ENCODE data around the gene TBX4.
"Not testable (repeated sequence)": the region's sequence is repeated elsewhere in the genome, so short reads cannot be mapped to it uniquely, and the experiment has no call there.

TBX4 gene

DNA sequence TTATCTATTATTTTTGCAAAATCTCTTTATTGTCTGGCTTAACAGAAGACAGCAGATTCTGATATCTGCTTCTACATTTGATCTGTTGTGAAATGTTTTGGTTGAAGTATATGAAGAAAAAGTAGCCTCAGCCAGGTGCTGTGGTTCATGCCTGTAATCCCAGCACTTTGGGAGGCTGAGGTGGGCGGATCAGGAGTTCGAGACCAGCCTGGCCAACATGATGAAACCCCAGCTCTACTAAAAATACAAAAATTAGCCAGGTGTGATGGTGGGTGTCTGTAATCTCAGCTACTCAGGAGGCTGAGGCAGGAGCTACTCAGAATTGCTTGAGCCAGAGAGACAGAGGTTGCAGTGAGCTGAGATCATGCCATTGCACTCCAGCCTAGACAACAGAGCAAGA lies 75.2 kb downstream of the TBX4 start:
- not testable (repeated sequence) for DNase-seq (ENCODE audit: low read depth)

DNA sequence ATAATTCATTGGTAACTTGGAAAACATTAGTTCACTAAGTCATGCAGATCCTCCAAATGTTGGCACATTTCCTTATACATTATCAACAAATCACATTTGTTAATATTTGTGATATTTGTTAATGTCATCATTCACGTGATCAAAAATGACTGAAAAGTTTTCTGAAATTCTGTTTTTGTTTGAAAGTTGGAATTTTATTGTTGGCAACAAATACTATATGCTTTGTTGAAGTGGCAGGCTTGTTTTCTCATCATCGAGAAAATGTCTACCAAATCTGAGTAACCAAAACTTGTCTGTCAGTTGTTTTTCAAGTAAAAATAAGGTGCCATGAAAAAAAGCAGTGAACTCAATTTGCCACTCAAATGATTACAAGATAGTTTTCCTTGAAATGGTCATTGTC lies 75.9 kb downstream of the TBX4 start:
- DNase-seq (ENCODE audit: low read depth): no peak

DNA sequence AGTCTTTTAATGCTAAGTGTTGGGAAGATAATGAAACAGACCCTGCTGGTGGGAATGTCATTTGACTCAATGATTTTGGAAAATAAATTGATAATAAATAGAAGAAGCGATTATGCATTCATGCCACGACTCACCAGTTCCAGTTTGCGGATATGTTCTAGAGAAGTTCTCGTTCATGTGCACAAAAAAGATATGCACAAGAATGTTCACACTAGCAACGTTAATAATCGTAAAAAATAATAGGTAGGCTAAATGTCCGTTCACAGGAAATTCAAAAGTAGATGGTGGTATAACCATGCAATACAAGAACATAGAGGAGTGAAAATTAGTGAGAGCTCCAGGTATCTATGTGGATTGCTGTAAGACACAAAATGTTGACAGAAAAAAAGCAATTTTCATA lies 79.0 kb downstream of the TBX4 start:
- DNase-seq (ENCODE audit: low read depth): no peak

DNA sequence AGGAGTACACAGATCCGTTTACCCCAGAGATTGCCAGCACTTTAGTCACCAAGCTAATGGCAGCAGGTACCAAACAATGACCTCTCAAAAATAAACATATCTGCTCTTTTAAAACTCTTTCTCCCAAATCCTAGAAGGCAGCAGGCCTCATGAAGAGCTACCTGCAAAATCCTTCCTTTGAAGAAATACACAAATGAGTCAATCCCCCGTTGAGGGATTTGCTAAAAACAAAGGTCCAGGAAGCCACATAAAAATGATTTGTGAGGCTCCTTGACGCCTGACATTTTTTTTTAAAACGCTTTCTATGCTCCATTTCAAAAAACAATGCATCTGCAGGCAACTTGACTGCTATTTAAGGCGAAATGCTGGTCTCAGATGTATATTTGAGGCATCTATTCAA lies 80.6 kb downstream of the TBX4 start:
- no peak for DNase-seq (ENCODE audit: low read depth)

DNA sequence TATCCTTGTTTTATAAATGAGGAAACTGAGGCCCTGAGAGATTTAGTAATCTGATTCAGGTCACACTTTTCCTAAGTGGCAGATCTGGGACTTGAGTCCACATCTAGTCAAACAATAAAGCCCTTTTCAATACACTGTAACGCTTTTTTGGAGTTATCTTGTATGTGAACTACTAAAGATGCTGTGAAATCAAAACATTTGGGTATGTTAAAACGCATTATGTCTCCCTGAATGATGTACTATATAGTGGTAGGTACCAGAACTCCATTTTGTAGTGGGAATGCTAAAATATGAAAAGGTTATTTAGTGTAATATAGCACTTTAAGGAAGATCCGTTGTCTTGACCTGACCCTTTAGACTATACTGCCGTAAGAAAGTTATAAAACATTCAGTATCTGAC lies 81.6 kb downstream of the TBX4 start:
- no peak for DNase-seq (ENCODE audit: low read depth)

DNA sequence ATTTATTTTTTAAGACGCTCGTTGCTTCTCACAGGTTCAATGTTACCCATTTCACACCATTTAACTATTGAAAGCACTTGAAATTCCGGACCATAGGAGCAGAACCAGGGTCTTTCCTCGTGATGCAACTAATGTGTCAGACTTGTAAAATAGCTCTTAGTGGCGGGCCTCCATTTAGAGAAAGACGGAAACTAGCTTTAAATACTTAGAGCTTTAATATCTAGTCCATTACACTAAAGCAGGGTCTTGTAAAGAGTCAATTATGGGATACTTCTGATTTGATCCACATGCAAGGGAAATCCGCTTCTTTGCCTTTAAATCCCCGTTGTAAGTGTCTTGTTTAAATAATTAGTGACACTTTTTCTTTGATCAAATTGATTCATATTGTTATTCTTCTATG lies 82.2 kb downstream of the TBX4 start:
- DNase-seq (ENCODE audit: low read depth): no peak

Data from stimulated activated CD8-positive, alpha-beta memory T cell treated with anti-CD3 and anti-CD28 coated beads, Interleukin-15, amount 100 ng/mL, for 1 hour (primary cell).